Tibial artery (tissue), 4 donors: ENCODE measurements around the gene FBXO36.
"Not testable (repeated sequence)": the region's sequence is repeated elsewhere in the genome, so short reads cannot be mapped to it uniquely, and the experiment has no call there.

Experiments
- DNase-seq, 2 donors: peaks; one replicate each; pipeline ENCODE4 v3.0.0-alpha.2; 2019
- H3K27ac ChIP-seq, 2 donors: fragments of 200-600 bp; sonication (generic) in 1 of 2; 1 replicate in 1 of 2; 2 replicates in 1 of 2; pipeline ENCODE4 v1.5.1; 2018 to 2019; ENCODE audit warnings: mild to moderate bottlenecking in 1 of 2
- H3K27me3 ChIP-seq, 2 donors: fragments of 200-600 bp; sonication (generic) in 1 of 2; one replicate each; pipeline versions ENCODE4 v1.5.1 to v1.6.0; 2016 to 2019
- H3K36me3 ChIP-seq, 3 donors: fragments of 200-600 bp; sonication (generic) in 2 of 3; one replicate each; pipeline ENCODE4 v1.5.1; 2016 to 2019; ENCODE audit warnings: mild to moderate bottlenecking in 2 of 3
- H3K4me1 ChIP-seq, 4 donors: fragments of 200-600 bp; sonication (generic) in 2 of 4; 1 replicate in 3 of 4; 2 replicates in 1 of 4; pipeline ENCODE4 v1.5.1; 2016 to 2019
- H3K4me3 ChIP-seq, 2 donors: fragments of 200-600 bp; sonication (generic) in 1 of 2; 1 replicate in 1 of 2; 2 replicates in 1 of 2; pipeline ENCODE4 v1.5.1; 2018 to 2019; ENCODE audit warnings: mild to moderate bottlenecking in 2 of 2
- H3K9me3 ChIP-seq, 3 donors: fragments of 200-600 bp; sonication (generic) in 1 of 3; one replicate each; pipeline ENCODE4 v1.5.1; 2016 to 2019
- intact Hi-C: fragments of 100-400 bp; cut with DNase I; formaldehyde crosslinking; loops from one replicate; pipeline ENCODE4 v1.15.0; 2023; ENCODE audit warnings: low total_unique reads
- TF ChIP-seq, protein P1 (sequence below), 2 experiments: fragments of 200-600 bp in 1 of 2; fragments of 450-650 bp in 1 of 2; IDR thresholded peaks; one replicate each; pipeline ENCODE4 v1.5.1; 2017 to 2019; ENCODE audit warnings: antibody characterized with exemption in 2 of 2, mild to moderate bottlenecking in 1 of 2, moderate library complexity in 1 of 2

Gene FBXO36

DNA sequence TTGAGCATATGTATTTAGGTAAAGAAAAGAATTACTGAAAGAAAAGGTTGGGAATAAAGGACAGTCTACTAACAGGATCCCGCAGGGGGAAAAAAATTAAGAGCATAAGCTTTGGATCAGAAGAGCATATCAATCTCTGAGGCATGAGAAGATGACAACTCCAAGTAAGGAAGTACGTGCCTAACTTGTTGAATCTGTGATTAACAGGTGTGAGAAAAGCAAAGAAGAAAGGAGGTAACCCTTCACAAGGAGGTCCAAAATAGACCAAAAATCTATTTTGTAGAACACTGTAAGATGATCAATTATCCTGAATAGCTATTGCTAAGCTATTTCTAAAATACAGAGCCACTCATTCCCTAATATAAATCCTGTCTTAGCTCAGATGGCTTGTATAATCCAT lies 33.3 kb upstream of the FBXO36 start:
- H3K9me3 ChIP-seq, result no peaks in the 10 kb centered on the region
- intact Hi-C loops, result no loop called here

GRCh38 chr2:229896857-229897256 lies 25.4 kb upstream of the FBXO36 start:
- Histone ChIP-seq H3K4me1 (peaks cover 0 to 54% (median 7%) of the 10 kb centered on the region in 4 donors), H3K27me3 (no peaks in the 10 kb centered on the region), H3K9me3 (no peaks in the 10 kb centered on the region), H3K36me3 (no peaks in the 10 kb centered on the region), H3K27ac (no peak overlapping the region), H3K4me3 (no peak overlapping the region)
- TF ChIP-seq, protein P1, sequence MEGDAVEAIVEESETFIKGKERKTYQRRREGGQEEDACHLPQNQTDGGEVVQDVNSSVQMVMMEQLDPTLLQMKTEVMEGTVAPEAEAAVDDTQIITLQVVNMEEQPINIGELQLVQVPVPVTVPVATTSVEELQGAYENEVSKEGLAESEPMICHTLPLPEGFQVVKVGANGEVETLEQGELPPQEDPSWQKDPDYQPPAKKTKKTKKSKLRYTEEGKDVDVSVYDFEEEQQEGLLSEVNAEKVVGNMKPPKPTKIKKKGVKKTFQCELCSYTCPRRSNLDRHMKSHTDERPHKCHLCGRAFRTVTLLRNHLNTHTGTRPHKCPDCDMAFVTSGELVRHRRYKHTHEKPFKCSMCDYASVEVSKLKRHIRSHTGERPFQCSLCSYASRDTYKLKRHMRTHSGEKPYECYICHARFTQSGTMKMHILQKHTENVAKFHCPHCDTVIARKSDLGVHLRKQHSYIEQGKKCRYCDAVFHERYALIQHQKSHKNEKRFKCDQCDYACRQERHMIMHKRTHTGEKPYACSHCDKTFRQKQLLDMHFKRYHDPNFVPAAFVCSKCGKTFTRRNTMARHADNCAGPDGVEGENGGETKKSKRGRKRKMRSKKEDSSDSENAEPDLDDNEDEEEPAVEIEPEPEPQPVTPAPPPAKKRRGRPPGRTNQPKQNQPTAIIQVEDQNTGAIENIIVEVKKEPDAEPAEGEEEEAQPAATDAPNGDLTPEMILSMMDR (IDR thresholded peaks at IDR 0.05), result no peak
- no peak for DNase-seq
- intact Hi-C loops, result no loop called here

More for the DNA sequence above, 33.3 kb upstream of the FBXO36 start:
- Histone ChIP-seq H3K27me3 (no peaks in the 10 kb centered on the region), H3K27ac (no peak overlapping the region), H3K36me3 (no peaks in the 10 kb centered on the region), H3K4me3 (no peak overlapping the region), H3K4me1 (peaks cover 0 to 38% (median 5%) of the 10 kb centered on the region in 4 donors)
- TF ChIP-seq, protein P1 (IDR thresholded peaks at IDR 0.05), result no peak
- DNase-seq, result no peak

DNA sequence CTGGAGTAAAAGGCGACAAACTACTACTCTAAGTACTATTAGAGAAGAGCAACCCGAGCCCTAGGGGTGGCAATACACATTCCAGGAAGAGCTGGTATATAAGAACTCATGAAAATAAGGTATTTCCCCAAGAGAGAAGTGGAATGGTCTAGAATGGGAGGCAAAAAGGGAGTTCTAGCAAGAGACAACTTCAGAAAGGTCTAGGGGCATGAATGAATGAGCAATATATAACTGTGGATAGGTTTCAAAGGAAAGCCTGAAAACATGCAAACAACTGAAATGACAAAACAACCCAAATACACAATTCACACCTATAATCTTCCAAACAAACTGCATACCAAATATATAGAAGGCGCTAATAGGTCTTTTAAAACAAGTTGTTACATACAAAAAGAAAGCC lies 22.7 kb upstream of the FBXO36 start:
- H3K9me3 ChIP-seq, result no peaks in the 10 kb centered on the region
- no peaks in the 10 kb centered on the region for H3K27me3 ChIP-seq
- no peak for DNase-seq
- TF ChIP-seq, protein P1 (IDR thresholded peaks at IDR 0.05), result no peak
- intact Hi-C loops, result no loop called here
- H3K27ac ChIP-seq, result no peak overlapping the region
- peaks cover 0 to 7% (median 6%) of the 10 kb centered on the region in 3 donors for H3K36me3 ChIP-seq
- peaks cover 0 to 46% (median 11%) of the 10 kb centered on the region in 4 donors for H3K4me1 ChIP-seq
- no peak overlapping the region for H3K4me3 ChIP-seq

GRCh38 chr2:229900012-229900411 lies 22.3 kb upstream of the FBXO36 start:
- DNase-seq, result no peak
- H3K4me1 ChIP-seq, result peaks cover 0 to 43% (median 11%) of the 10 kb centered on the region in 4 donors

GRCh38 chr2:229900514-229900913 lies 21.8 kb upstream of the FBXO36 start:
- H3K9me3 ChIP-seq, H3K27ac ChIP-seq, DNase-seq, H3K36me3 ChIP-seq, H3K4me3 ChIP-seq, H3K27me3 ChIP-seq, intact Hi-C loops: not testable (repeated sequence)
- H3K4me1 ChIP-seq, result peaks cover 0 to 40% (median 11%) of the 10 kb centered on the region in 4 donors

More at GRCh38 chr2:229900012-229900411, 22.3 kb upstream of the FBXO36 start:
- H3K27me3 ChIP-seq, result no peaks in the 10 kb centered on the region
- no peak overlapping the region for H3K4me3 ChIP-seq
- TF ChIP-seq, protein P1 (IDR thresholded peaks at IDR 0.05), result no peak
- intact Hi-C loops, result no loop called here
- H3K9me3 ChIP-seq, result no peaks in the 10 kb centered on the region
- H3K36me3 ChIP-seq, result peaks cover 0 to 7% (median 6%) of the 10 kb centered on the region in 3 donors
- no peak overlapping the region for H3K27ac ChIP-seq

- no peaks in the 10 kb centered on the region for H3K9me3 ChIP-seq
- no peak overlapping the region for H3K4me3 ChIP-seq
- peaks cover 0 to 7% (median 6%) of the 10 kb centered on the region in 3 donors for H3K36me3 ChIP-seq
- no peaks in the 10 kb centered on the region for H3K27me3 ChIP-seq
- intact Hi-C loops, result no loop called here
- H3K4me1 ChIP-seq, result peaks cover 0 to 31% (median 11%) of the 10 kb centered on the region in 4 donors
- H3K27ac ChIP-seq, result no peak overlapping the region
- TF ChIP-seq, protein P1 (IDR thresholded peaks at IDR 0.05), result no peak
- no peak for DNase-seq
Measured at GRCh38 chr2:229901819-229902218, 20.5 kb upstream of the FBXO36 start.
